GM18505 (cell line): ENCODE data around the gene GATA3.

Experiments used
- ATAC-seq: cut with Tn5 transposase; IDR thresholded peaks from one replicate; pipeline ENCODE4 v1.9.1; 2021; ENCODE audit not compliant: unreplicated experiment
- POLR2A ChIP-seq: IDR thresholded peaks from 4 replicates; pipeline ENCODE4 v1.6.1; 2011; ENCODE audit warnings: borderline replicate concordance; ENCODE audit not compliant: insufficient read depth, insufficient read length; ENCODE audit errors: extremely low read depth

GATA3 gene

GRCh38 chr10:8049865-8050555, 4.5 kb upstream of the GATA3 start:
- ATAC-seq = no peak
- no peak for TF ChIP-seq POLR2A

- TF ChIP-seq POLR2A = no peak
- ATAC-seq = no peak
Observed at GRCh38 chr10:8050556-8051108, 3.9 kb upstream of the GATA3 start.

- no peak for ATAC-seq
- no peak for TF ChIP-seq POLR2A
Observed at GRCh38 chr10:8051109-8051821, 3.2 kb upstream of the GATA3 start.

- no peak for TF ChIP-seq POLR2A
- no peak for ATAC-seq
Observed at GRCh38 chr10:8051851-8052257, 2.6 kb upstream of the GATA3 start.

- no peak for TF ChIP-seq POLR2A
- no peak for ATAC-seq
Observed at GRCh38 chr10:8052341-8052955, 2.0 kb upstream of the GATA3 start.

- no peak for TF ChIP-seq POLR2A
Observed at GRCh38 chr10:8052956-8053445, 1.5 kb upstream of the GATA3 start.

GRCh38 chr10:8053446-8054243, 843 bp upstream of the GATA3 start:
- TF ChIP-seq POLR2A = peak; percentile 56
- ATAC-seq = peak; percentile 65

More at GRCh38 chr10:8052956-8053445, 1.5 kb upstream of the GATA3 start:
- ATAC-seq = no peak

GRCh38 chr10:8054244-8054493, 319 bp upstream of the GATA3 start:
- ATAC-seq = peak; percentile 5
- no peak for TF ChIP-seq POLR2A

GRCh38 chr10:8055420-8056349, 1.2 kb downstream of the GATA3 start:
- peak; percentile 19 for TF ChIP-seq POLR2A
- ATAC-seq = no peak

- ATAC-seq = no peak
- TF ChIP-seq POLR2A = no peak
Observed at GRCh38 chr10:8056378-8056777, 1.9 kb downstream of the GATA3 start.

GRCh38 chr10:8056871-8057331, 2.4 kb downstream of the GATA3 start:
- peak; percentile 16 for ATAC-seq
- peak; percentile 39 for TF ChIP-seq POLR2A
